Measurements from ENCODE around the gene DNAJB1.

DNAJB1 gene

GRCh38 chr19:14530506-14530905, 12.3 kb upstream of the DNAJB1 start:
- Histone ChIP-seq H3K4me1 (ENCODE audit: insufficient read depth, low read length) (0 out of 2 replicates have a peak, but pooled peaks cover 7% of the 10 kb centered on the region), H3K4me3 (ENCODE audit: low read length) (peak overlapping the region; percentile 81), H3K27me3 (ENCODE audit: insufficient read depth, low read length) (no peaks in the 10 kb centered on the region), H3K27ac (ENCODE audit: low read depth, low read length) (no peak overlapping the region), H3K36me3 (ENCODE audit: insufficient read depth, low read length) (no peaks in the 10 kb centered on the region), H3K9ac (ENCODE audit: low read depth, low read length) (no peak overlapping the region), H3K9me3 (ENCODE audit: insufficient read depth, low read depth, low read length) (no peaks in the 10 kb centered on the region)
- 86% methylated on average over 3 of the region's 3 CpGs for WGBS

GRCh38 chr19:14530005-14530348, 11.8 kb upstream of the DNAJB1 start:
- Histone ChIP-seq H3K9me3 (ENCODE audit: insufficient read depth, low read depth, low read length) (no peaks in the 10 kb centered on the region), H3K9ac (ENCODE audit: low read depth, low read length) (peak overlapping the region; percentile 84), H3K4me1 (ENCODE audit: insufficient read depth, low read length) (0 out of 2 replicates have a peak, but pooled peaks cover 7% of the 10 kb centered on the region), H3K4me3 (ENCODE audit: low read length) (peak overlapping the region; percentile 81), H3K36me3 (ENCODE audit: insufficient read depth, low read length) (no peaks in the 10 kb centered on the region), H3K27me3 (ENCODE audit: insufficient read depth, low read length) (no peaks in the 10 kb centered on the region), H3K27ac (ENCODE audit: low read depth, low read length) (peak overlapping the region; percentile 56)
- WGBS: 2% methylated on average over 18 of the region's 18 CpGs

GRCh38 chr19:14529254-14530004, 11.2 kb upstream of the DNAJB1 start, which contains the start of gene TECR:
TECR (plus strand) TSS chr19:14529594; CDS start chr19:14529697, 103 bp downstream.
- Histone ChIP-seq H3K36me3 (ENCODE audit: insufficient read depth, low read length) (no peaks in the 10 kb centered on the region), H3K27me3 (ENCODE audit: insufficient read depth, low read length) (no peaks in the 10 kb centered on the region), H3K9ac (ENCODE audit: low read depth, low read length) (peak within 1 kb of the TSS; percentile 84), H3K4me3 (ENCODE audit: low read length) (peak within 1 kb of the TSS; percentile 81), H3K27ac (ENCODE audit: low read depth, low read length) (peak within 1 kb of the TSS; percentile 56), H3K4me1 (ENCODE audit: insufficient read depth, low read length) (0 out of 2 replicates have a peak, but pooled peaks cover 7% of the 10 kb centered on the region), H3K9me3 (ENCODE audit: insufficient read depth, low read depth, low read length) (no peaks in the 10 kb centered on the region)
- WGBS: under 1% methylated on average over 59 of the region's 59 CpGs

- 0 out of 2 replicates have a peak, but pooled peaks cover 7% of the 10 kb centered on the region for H3K4me1 ChIP-seq (ENCODE audit: insufficient read depth, low read length)
- no peak overlapping the region for H3K27ac ChIP-seq (ENCODE audit: low read depth, low read length)
- H3K9ac ChIP-seq (ENCODE audit: low read depth, low read length): no peak overlapping the region
- WGBS: 55% methylated on average over 39 of the region's 39 CpGs
- H3K9me3 ChIP-seq (ENCODE audit: insufficient read depth, low read depth, low read length): no peaks in the 10 kb centered on the region
- H3K27me3 ChIP-seq (ENCODE audit: insufficient read depth, low read length): no peaks in the 10 kb centered on the region
- H3K36me3 ChIP-seq (ENCODE audit: insufficient read depth, low read length): no peaks in the 10 kb centered on the region
- peak overlapping the region; percentile 54 for H3K4me3 ChIP-seq (ENCODE audit: low read length)
These were observed 10.4 kb upstream of the DNAJB1 start for GRCh38 chr19:14528419-14529253.

- no peaks in the 10 kb centered on the region for H3K9me3 ChIP-seq (ENCODE audit: insufficient read depth, low read depth, low read length)
- H3K4me1 ChIP-seq (ENCODE audit: insufficient read depth, low read length): 0 out of 2 replicates have a peak, but pooled peaks cover 7% of the 10 kb centered on the region
- 95% methylated on average over 3 of the region's 4 CpGs for WGBS
- no peaks in the 10 kb centered on the region for H3K36me3 ChIP-seq (ENCODE audit: insufficient read depth, low read length)
- no peak overlapping the region for H3K9ac ChIP-seq (ENCODE audit: low read depth, low read length)
- H3K27me3 ChIP-seq (ENCODE audit: insufficient read depth, low read length): no peaks in the 10 kb centered on the region
- H3K4me3 ChIP-seq (ENCODE audit: low read length): no peak overlapping the region
- no peak overlapping the region for H3K27ac ChIP-seq (ENCODE audit: low read depth, low read length)
These were observed 8.2 kb upstream of the DNAJB1 start for GRCh38 chr19:14526423-14526822.

- Histone ChIP-seq H3K9ac (ENCODE audit: low read depth, low read length) (no peak overlapping the region), H3K27me3 (ENCODE audit: insufficient read depth, low read length) (no peaks in the 10 kb centered on the region), H3K4me3 (ENCODE audit: low read length) (no peak overlapping the region), H3K27ac (ENCODE audit: low read depth, low read length) (no peak overlapping the region), H3K4me1 (ENCODE audit: insufficient read depth, low read length) (0 out of 2 replicates have a peak, but pooled peaks cover 7% of the 10 kb centered on the region), H3K9me3 (ENCODE audit: insufficient read depth, low read depth, low read length) (no peaks in the 10 kb centered on the region), H3K36me3 (ENCODE audit: insufficient read depth, low read length) (no peaks in the 10 kb centered on the region)
- WGBS: 64% methylated on average over 5 of the region's 6 CpGs
These were observed 7.5 kb upstream of the DNAJB1 start for GRCh38 chr19:14525729-14526128.

- peaks cover 9% of the 10 kb centered on the region; the same call in 1 of the 2 replicates for H3K4me1 ChIP-seq (ENCODE audit: insufficient read depth, low read length)
- H3K9ac ChIP-seq (ENCODE audit: low read depth, low read length): no peak overlapping the region
- H3K27ac ChIP-seq (ENCODE audit: low read depth, low read length): 0 out of 2 replicates have a peak overlapping the region, but pooled peaks have one; percentile 36
- no peak overlapping the region for H3K4me3 ChIP-seq (ENCODE audit: low read length)
- H3K27me3 ChIP-seq (ENCODE audit: insufficient read depth, low read length): no peaks in the 10 kb centered on the region
- H3K36me3 ChIP-seq (ENCODE audit: insufficient read depth, low read length): peaks cover 13% of the 10 kb centered on the region
- WGBS: 90% methylated on average over 4 of the region's 4 CpGs
- H3K9me3 ChIP-seq (ENCODE audit: insufficient read depth, low read depth, low read length): no peaks in the 10 kb centered on the region
These were observed 2.3 kb upstream of the DNAJB1 start for GRCh38 chr19:14520543-14520942.

GRCh38 chr19:14519860-14520407, 1.7 kb upstream of the DNAJB1 start:
- Histone ChIP-seq H3K4me1 (ENCODE audit: insufficient read depth, low read length) (peaks cover 9% of the 10 kb centered on the region; the same call in 1 of the 2 replicates), H3K9ac (ENCODE audit: low read depth, low read length) (no peak overlapping the region), H3K36me3 (ENCODE audit: insufficient read depth, low read length) (peaks cover 19% of the 10 kb centered on the region), H3K4me3 (ENCODE audit: low read length) (no peak overlapping the region), H3K27ac (ENCODE audit: low read depth, low read length) (peak overlapping the region; percentile 58; the same call in 1 of the 2 replicates), H3K9me3 (ENCODE audit: insufficient read depth, low read depth, low read length) (no peaks in the 10 kb centered on the region), H3K27me3 (ENCODE audit: insufficient read depth, low read length) (no peaks in the 10 kb centered on the region)
- 50% methylated on average over 2 of the region's 2 CpGs for WGBS

GRCh38 chr19:14519245-14519859, 1.2 kb upstream of the DNAJB1 start:
- H3K27ac ChIP-seq (ENCODE audit: low read depth, low read length): peak overlapping the region; percentile 58; the same call in 1 of the 2 replicates
- WGBS: 92% methylated on average over 20 of the region's 22 CpGs
- H3K9ac ChIP-seq (ENCODE audit: low read depth, low read length): no peak overlapping the region

GRCh38 chr19:14517446-14517839, 754 bp downstream of the DNAJB1 start:
- H3K36me3 ChIP-seq (ENCODE audit: insufficient read depth, low read length): peaks cover 31% of the 10 kb centered on the region
- WGBS: under 1% methylated on average over 32 of the region's 32 CpGs
- H3K9ac ChIP-seq (ENCODE audit: low read depth, low read length): peak overlapping the region; percentile 85
- H3K4me3 ChIP-seq (ENCODE audit: low read length): peak overlapping the region; percentile 86
- peaks cover 9% of the 10 kb centered on the region; the same call in 1 of the 2 replicates for H3K4me1 ChIP-seq (ENCODE audit: insufficient read depth, low read length)
- H3K27ac ChIP-seq (ENCODE audit: low read depth, low read length): peak overlapping the region; percentile 75; the same call in 1 of the 2 replicates
- H3K27me3 ChIP-seq (ENCODE audit: insufficient read depth, low read length): no peaks in the 10 kb centered on the region
- no peaks in the 10 kb centered on the region for H3K9me3 ChIP-seq (ENCODE audit: insufficient read depth, low read depth, low read length)

More at GRCh38 chr19:14519245-14519859, 1.2 kb upstream of the DNAJB1 start:
- Histone ChIP-seq H3K27me3 (ENCODE audit: insufficient read depth, low read length) (no peaks in the 10 kb centered on the region), H3K36me3 (ENCODE audit: insufficient read depth, low read length) (peaks cover 25% of the 10 kb centered on the region), H3K4me1 (ENCODE audit: insufficient read depth, low read length) (peaks cover 9% of the 10 kb centered on the region; the same call in 1 of the 2 replicates), H3K9me3 (ENCODE audit: insufficient read depth, low read depth, low read length) (no peaks in the 10 kb centered on the region), H3K4me3 (ENCODE audit: low read length) (no peak overlapping the region; the same call in 1 of the 2 replicates)

Measured in HUES64 (cell line).